Upper lobe of right lung (tissue), 1 donor: Measurements from ENCODE around the gene MYH9. TPM values are rescaled to one million over a fixed set of nuclear protein-coding genes. Genes with fewer than 3 reads are reported as not detected.
A peak's percentile ranks its signal among the peaks of the same experiment; 100 is the strongest.
"Not testable (repeated sequence)": the region's sequence is repeated elsewhere in the genome, so short reads cannot be mapped to it uniquely, and the experiment has no call there.

Source experiments
- ATAC-seq: fragments of 200-7000 bp; cut with Tn5 transposase; one replicate; pipeline ENCODE4 v1.9.1; 2020; ENCODE audit warnings: mild to moderate bottlenecking, moderate library complexity
- DNase-seq: peaks from one replicate; pipeline ENCODE4 v3.0.0-alpha.2; 2020
- H3K27ac ChIP-seq: fragments of 200-600 bp; one replicate; pipeline ENCODE4 v1.8.0; 2022
- H3K27me3 ChIP-seq: fragments of 200-600 bp; one replicate; pipeline ENCODE4 v1.8.0; 2022; ENCODE audit warnings: mild to moderate bottlenecking
- H3K36me3 ChIP-seq: fragments of 200-600 bp; one replicate; pipeline ENCODE4 v1.8.0; 2022
- H3K4me1 ChIP-seq: fragments of 200-600 bp; one replicate; pipeline ENCODE4 v1.8.0; 2022
- H3K4me3 ChIP-seq: fragments of 200-600 bp; one replicate; pipeline ENCODE4 v1.8.0; 2022; ENCODE audit warnings: mild to moderate bottlenecking
- H3K9me3 ChIP-seq: fragments of 200-600 bp; one replicate; pipeline ENCODE4 v1.8.0; 2022
- CTCF ChIP-seq: fragments of 200-600 bp; IDR thresholded peaks from one replicate; pipeline ENCODE4 v1.8.0; 2022; ENCODE audit warnings: antibody characterized with exemption
- intact Hi-C: fragments of 100-400 bp; cut with DNase I; formaldehyde crosslinking; loops from one replicate; pipeline ENCODE4 v1.11.0; 2022
- total RNA-seq: library from RNA; stranded (reverse); fragmentation: NEBNext Ultra II Directional; extraction: Animal tissue kit (Norgen Biotek cat#: 25700); gene quantifications from one replicate; pipeline ENCODE4 v1.2.1, GENCODE V29; 2021
- donor health status: DM: no; HTN: yes; CAD: no; lungs with severe emphysema.

Gene MYH9
- total RNA-seq, 1 donor from 2014 or later: 842 TPM

GRCh38 chr22:36261675-36262074 lies 126.1 kb downstream of the MYH9 start:
- ATAC-seq, H3K27ac ChIP-seq, H3K9me3 ChIP-seq, DNase-seq, H3K4me3 ChIP-seq, intact Hi-C loops, H3K27me3 ChIP-seq: not testable (repeated sequence)
- Histone ChIP-seq H3K4me1 (peaks cover 21% of the 10 kb centered on the region), H3K36me3 (peaks cover 46% of the 10 kb centered on the region)

GRCh38 chr22:36259615-36260300 lies 128.0 kb downstream of the MYH9 start:
- Histone ChIP-seq H3K36me3 (peaks cover 33% of the 10 kb centered on the region), H3K9me3 (no peaks in the 10 kb centered on the region), H3K4me3 (no peak overlapping the region), H3K27me3 (no peaks in the 10 kb centered on the region), H3K27ac (peak overlapping the region; percentile 68), H3K4me1 (peaks cover 27% of the 10 kb centered on the region)
- DNase-seq (no peak), ATAC-seq (no peak)
- intact Hi-C loops: no loop called here
- TF ChIP-seq CTCF: no peak

- no peaks in the 10 kb centered on the region for H3K27me3 ChIP-seq
- no peak overlapping the region for H3K4me3 ChIP-seq
- peaks cover 33% of the 10 kb centered on the region for H3K36me3 ChIP-seq
- peaks cover 35% of the 10 kb centered on the region for H3K4me1 ChIP-seq
- H3K27ac ChIP-seq: peak overlapping the region; percentile 68
- no peak for TF ChIP-seq CTCF
- intact Hi-C loops: no loop called here
- H3K9me3 ChIP-seq: no peaks in the 10 kb centered on the region
- peak; percentile 81 for ATAC-seq
- DNase-seq: no peak
These were observed 128.8 kb downstream of the MYH9 start for GRCh38 chr22:36258701-36259614.

GRCh38 chr22:36257948-36258670 lies 129.7 kb downstream of the MYH9 start:
- H3K9me3 ChIP-seq: no peaks in the 10 kb centered on the region
- H3K4me3 ChIP-seq: no peak overlapping the region
- peak overlapping the region; percentile 68 for H3K27ac ChIP-seq
- no peaks in the 10 kb centered on the region for H3K27me3 ChIP-seq
- ATAC-seq (no peak), DNase-seq (no peak)
- H3K36me3 ChIP-seq: peaks cover 33% of the 10 kb centered on the region
- peaks cover 42% of the 10 kb centered on the region for H3K4me1 ChIP-seq
- TF ChIP-seq CTCF: no peak
- intact Hi-C loops: no loop called here

- DNase-seq: no peak
- Histone ChIP-seq H3K4me1 (peaks cover 47% of the 10 kb centered on the region), H3K4me3 (no peak overlapping the region), H3K9me3 (no peaks in the 10 kb centered on the region), H3K27ac (no peak overlapping the region), H3K27me3 (no peaks in the 10 kb centered on the region), H3K36me3 (peaks cover 33% of the 10 kb centered on the region)
- ATAC-seq: no peak
- intact Hi-C loops: no loop called here
- TF ChIP-seq CTCF: no peak
These were observed 130.5 kb downstream of the MYH9 start for GRCh38 chr22:36257308-36257707.
